Progenitor cell of endocrine pancreas (in vitro differentiated cells): ENCODE data around the gene GPBP1. TPM values are rescaled to one million over a fixed set of nuclear protein-coding genes. Genes with fewer than 3 reads are reported as not detected.
A peak's percentile ranks its signal among the peaks of the same experiment; 100 is the strongest.

Experiments
- DNase-seq: peaks from one replicate; pipeline ENCODE4 v3.0.0; 2021; ENCODE audit warnings: low spot score; ENCODE audit not compliant: unreplicated experiment
- H3K27ac Mint-ChIP-seq: 2 replicates; pipeline ENCODE4 v1.8.0; 2021; ENCODE audit warnings: mild to moderate bottlenecking, moderate library complexity, mixed read lengths
- H3K27me3 Mint-ChIP-seq: 2 replicates; pipeline ENCODE4 v1.8.0; 2021; ENCODE audit warnings: mixed read lengths
- H3K36me3 Mint-ChIP-seq: 2 replicates; pipeline ENCODE4 v1.8.0; 2022; ENCODE audit warnings: mixed read lengths; ENCODE audit not compliant: insufficient read depth
- H3K4me1 Mint-ChIP-seq: 2 replicates; pipeline ENCODE4 v1.8.0; 2021; ENCODE audit warnings: low read depth, mixed read lengths
- H3K4me3 Mint-ChIP-seq: 2 replicates; pipeline ENCODE4 v1.8.0; 2021; ENCODE audit warnings: low read depth, mild to moderate bottlenecking, moderate library complexity, mixed read lengths
- H3K9me3 Mint-ChIP-seq: 2 replicates; pipeline ENCODE4 v1.8.0; 2021; ENCODE audit warnings: low read depth, mixed read lengths
- CTCF ChIP-seq: fragments of 200-600 bp; sonication (generic); IDR thresholded peaks from one replicate; pipeline ENCODE4 v1.5.0; 2021; ENCODE audit warnings: antibody characterized with exemption, mild to moderate bottlenecking; ENCODE audit not compliant: unreplicated experiment
- total RNA-seq: library from RNA; stranded (reverse); gene quantifications from 2 replicates; pipeline ENCODE4 v1.2.1, GENCODE V29; 2021

The GPBP1 gene
- total RNA-seq, 1 donor from 2014 or later: 135 TPM

DNA sequence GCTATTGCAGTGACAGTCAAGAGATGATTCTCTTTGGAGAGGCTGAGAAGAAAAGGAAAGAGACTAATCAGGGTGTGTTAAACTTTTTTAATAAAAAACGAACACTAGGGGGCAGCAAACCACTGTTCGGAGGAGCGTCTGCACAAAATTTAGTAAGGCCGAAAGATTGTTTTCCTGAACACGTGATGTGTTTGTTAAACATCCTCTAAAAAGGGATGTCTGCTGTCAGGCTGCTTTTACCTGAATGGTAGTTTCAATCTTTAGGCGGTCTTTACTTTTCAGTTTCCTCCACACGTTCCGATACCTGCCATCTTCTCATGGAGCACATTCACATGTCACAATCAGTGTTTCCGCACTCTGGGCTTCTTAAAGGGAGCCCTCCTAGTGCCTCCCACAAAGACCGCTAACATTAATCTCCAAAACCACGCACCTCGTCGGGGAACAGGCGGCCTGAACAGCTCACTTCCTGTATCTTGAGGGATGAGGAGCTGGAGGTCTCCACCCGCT, 125.2 kb downstream of the GPBP1 start:
- Mint-ChIP-seq H3K9me3 (no peaks in the 10 kb centered on the region), H3K4me1 (peaks cover 3% of the 10 kb centered on the region), H3K27ac (peak overlapping the region; percentile 78), H3K4me3 (no peak overlapping the region), H3K27me3 (peaks cover 4% of the 10 kb centered on the region), H3K36me3 (no peaks in the 10 kb centered on the region)
- TF ChIP-seq CTCF: peak; percentile 69
- peak; percentile 15 for DNase-seq

GRCh38 chr5:57299986-57300385, 126.1 kb downstream of the GPBP1 start:
- Mint-ChIP-seq H3K27me3 (no peaks in the 10 kb centered on the region), H3K9me3 (no peaks in the 10 kb centered on the region), H3K4me3 (no peak overlapping the region), H3K27ac (peak overlapping the region; percentile 33), H3K36me3 (no peaks in the 10 kb centered on the region), H3K4me1 (peaks cover 3% of the 10 kb centered on the region)
- no peak for DNase-seq
- TF ChIP-seq CTCF: no peak

- Mint-ChIP-seq H3K4me1 (peaks cover 3% of the 10 kb centered on the region), H3K9me3 (peaks cover 8% of the 10 kb centered on the region), H3K27me3 (no peaks in the 10 kb centered on the region), H3K36me3 (peaks cover 5% of the 10 kb centered on the region), H3K4me3 (no peak overlapping the region), H3K27ac (no peak overlapping the region)
- DNase-seq: no peak
- TF ChIP-seq CTCF: no peak
Observed at GRCh38 chr5:57302164-57302563, 128.3 kb downstream of the GPBP1 start.

GRCh38 chr5:57302643-57303042, 128.8 kb downstream of the GPBP1 start:
- Mint-ChIP-seq H3K4me1 (peaks cover 3% of the 10 kb centered on the region), H3K9me3 (peaks cover 8% of the 10 kb centered on the region), H3K27ac (no peak overlapping the region), H3K36me3 (peaks cover 5% of the 10 kb centered on the region), H3K27me3 (no peaks in the 10 kb centered on the region), H3K4me3 (no peak overlapping the region)
- no peak for DNase-seq
- TF ChIP-seq CTCF: no peak

DNA sequence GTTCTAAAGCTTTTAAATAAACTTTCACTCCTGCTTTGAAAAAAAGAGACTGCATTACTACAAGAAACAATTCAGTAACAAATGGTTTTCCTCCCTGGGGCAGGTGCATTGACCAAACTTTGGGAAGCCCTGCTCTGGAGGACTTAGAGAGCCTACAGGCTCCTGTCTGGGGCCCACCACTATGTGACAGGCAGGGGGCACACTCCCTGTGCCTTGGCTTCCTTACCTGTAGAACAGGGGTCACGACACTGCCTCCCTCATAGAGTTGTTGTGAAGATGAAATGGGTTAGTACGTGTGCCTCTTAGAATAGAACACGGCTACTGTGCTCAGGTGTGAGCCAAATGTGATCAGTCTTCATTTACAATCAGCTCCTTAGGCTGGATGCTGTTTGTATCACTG, 130.1 kb downstream of the GPBP1 start:
- TF ChIP-seq CTCF: peak; percentile 24
- Mint-ChIP-seq H3K27ac (no peak overlapping the region), H3K4me1 (no peaks in the 10 kb centered on the region), H3K36me3 (peaks cover 7% of the 10 kb centered on the region), H3K27me3 (no peaks in the 10 kb centered on the region), H3K9me3 (peaks cover 17% of the 10 kb centered on the region), H3K4me3 (no peak overlapping the region)
- no peak for DNase-seq
